HG02763 (cell line): ENCODE results near the gene SLC32A1.

Experiments
- ATAC-seq: cut with Tn5 transposase; IDR thresholded peaks from one replicate; pipeline ENCODE4 v1.9.1; 2021; ENCODE audit warnings: mild to moderate bottlenecking, moderate library complexity; ENCODE audit not compliant: unreplicated experiment

Gene SLC32A1

DNA sequence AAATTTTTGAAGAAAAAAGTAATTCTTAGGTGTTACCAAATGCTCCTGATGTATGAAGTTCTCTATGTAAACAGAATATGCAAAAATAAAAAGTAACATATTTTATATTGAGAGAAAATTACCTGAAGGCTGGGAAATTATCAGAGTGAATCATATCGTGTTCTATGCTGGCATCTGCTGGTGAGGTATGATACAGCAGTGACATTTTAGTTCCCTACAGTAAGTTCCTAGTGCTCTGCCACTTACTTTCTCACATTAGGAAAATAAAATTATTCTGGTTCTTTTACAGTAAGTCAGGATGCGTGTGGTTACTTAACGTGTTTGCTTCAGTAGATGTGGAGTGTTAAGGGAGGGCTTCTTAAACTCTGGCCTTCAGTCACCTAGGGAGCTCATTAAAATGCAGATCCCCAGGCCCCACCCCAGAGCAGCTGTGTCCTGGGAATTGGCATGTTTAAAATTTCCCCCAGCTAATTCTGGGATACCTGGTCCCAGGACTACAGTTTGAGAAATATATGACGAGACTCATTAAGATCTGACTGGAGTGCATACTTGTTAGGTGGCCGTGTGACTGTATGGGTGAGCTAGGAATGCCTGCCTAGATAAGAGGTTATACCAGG is 27.2 kb downstream of the SLC32A1 start:
- no peak for ATAC-seq

DNA sequence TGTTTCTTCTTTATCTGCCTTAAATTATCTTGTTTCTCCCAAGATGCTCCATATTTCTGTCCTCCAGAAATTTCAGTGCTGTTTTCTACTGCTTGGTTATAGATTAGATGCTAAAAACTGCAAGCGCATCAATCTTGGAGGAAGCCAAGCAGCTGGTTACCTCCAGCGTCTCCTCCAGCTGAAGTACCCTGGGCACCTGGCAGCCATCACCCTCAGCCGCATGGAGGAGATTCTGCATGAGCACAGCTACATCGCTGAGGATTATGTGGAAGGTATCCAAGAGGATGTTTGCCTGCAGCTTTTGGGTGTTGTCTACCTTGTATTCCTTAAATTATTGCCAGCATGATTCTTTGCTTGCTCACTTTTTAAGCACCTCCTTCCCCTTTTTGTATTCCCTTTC is 27.7 kb downstream of the SLC32A1 start:
- ATAC-seq, result no peak

DNA sequence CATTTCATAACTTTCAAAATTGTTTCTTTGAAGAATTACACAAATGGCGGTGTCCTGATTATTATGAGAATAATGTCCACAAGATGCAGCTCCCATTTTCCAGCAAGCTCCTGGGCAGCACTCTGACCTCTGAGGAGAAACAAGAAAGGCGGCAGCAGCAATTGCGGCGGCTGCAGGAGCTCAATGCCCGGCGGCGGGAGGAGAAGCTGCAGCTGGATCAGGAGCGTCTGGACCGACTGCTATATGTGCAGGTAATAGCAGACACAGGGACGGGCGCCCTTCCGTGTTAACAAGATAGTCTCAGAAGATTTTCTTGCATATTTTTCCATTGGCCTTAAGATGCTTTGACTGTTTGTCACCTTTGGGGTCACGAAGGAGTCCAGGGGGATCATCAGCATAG is 30.6 kb downstream of the SLC32A1 start:
- no peak for ATAC-seq

DNA sequence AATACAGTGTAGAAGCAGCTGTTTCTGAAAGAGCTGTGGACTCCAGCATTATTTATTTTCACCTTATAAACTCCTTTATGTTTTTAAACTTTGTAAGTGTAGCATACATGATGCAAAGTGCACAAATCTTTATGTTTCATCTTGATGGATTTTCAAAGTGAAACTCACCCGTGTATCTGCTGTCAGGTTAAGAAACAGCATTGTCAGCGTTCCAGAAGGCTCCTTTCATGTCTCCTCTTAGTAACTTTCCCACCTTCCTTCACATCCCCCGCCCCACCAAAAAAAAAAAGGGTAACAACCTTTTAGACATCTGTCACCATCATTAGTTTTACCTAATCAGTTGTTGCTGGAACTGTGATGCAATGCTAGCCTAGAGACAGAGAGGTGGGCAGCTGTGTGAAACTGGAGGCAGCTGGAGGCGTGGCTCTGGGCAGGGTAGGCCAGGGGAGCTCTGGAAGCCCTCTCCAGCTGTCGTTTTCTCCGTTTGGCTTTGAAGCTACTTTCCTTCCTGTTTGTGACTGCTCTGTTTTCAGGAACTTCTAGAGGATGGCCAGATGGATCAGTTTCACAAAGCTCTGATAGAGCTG is 31.1 kb downstream of the SLC32A1 start:
- no peak for ATAC-seq

DNA sequence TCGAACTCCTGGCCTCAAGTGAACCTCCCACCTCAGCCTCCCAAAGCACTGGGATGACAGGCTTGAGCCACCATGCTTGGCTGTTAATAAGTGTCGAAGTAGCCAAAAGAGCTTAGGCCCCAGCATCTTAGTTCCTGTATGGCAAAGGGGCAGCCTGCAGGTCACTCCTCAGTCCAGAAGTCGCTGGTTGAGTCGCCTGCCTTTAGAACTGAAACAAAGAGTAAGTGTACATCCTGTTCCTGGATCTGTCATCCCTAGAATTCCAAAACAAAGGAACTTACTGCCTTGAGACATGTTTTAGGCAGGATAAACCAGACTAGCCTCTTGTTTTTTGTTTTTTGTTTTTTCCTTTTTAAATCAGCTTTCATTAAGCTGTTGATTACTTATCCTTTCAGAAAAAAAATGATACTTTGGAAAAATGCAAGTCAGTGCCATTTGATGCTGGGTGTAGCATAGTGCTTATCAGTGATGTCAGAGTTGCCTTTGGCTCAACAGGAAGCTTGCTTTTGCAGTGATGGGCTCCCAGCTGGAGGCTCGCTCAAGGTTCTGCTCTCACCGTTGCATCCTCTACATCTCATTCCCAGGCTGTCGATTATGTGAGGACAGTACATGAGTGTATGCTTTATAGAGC is 33.0 kb downstream of the SLC32A1 start:
- ATAC-seq, result no peak

DNA sequence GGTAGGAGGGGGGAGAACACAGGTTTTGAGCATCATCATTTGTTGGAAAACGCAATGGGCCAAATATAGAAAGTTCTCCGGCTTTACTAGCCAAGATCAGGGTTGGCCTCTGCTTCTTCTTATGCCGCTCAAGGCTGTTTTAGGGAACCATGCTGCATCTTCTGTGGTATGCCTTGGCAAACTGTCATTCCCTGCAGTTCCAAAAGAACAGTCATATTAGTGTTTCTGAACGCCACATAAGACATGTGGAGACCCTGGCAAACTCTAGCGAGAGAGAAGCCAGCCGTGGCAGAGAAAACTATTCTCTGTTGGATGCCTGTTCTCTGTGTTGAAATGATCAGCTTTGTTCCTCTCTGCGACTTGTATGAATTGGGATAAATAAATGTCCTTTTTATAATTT is 34.8 kb downstream of the SLC32A1 start:
- ATAC-seq, result no peak

DNA sequence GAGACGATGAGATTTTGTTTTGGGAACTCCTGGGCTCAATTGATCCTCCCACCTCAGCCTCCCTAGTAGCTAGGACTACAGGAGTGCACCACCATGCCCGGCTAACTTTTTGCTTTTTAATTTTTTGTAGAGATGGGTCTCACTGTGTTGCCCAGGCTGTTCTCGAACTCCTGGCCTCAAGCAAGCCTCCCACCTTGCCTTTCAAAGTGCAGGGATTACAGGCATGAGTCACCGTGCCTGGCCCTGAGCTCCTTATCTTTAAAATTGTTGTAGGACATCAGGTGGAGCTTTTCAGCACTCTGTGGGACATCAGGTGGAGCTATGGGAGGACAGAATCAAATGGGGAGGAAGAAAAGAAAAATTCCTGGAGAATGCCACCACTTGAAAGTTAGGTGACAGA is 36.7 kb downstream of the SLC32A1 start:
- ATAC-seq, result no peak

DNA sequence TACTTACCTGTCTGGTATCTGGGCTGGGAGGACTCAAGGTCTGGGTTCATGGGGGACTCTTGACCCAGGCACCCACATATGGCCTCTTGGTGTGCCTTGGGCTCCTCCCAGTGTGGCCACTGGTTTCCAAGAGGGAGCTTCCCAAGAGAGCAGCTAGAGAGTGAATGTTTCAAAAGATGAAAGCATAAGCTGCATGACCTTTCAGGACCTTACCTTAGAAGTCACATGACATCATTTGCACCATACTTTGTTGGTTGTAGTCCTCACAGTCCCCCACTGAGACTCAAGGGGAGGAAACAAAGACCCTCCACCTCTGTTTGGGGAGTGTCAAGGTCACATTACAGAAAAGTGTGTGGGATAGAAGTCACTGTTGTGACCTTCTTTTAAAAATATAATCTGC is 37.9 kb downstream of the SLC32A1 start:
- no peak for ATAC-seq

DNA sequence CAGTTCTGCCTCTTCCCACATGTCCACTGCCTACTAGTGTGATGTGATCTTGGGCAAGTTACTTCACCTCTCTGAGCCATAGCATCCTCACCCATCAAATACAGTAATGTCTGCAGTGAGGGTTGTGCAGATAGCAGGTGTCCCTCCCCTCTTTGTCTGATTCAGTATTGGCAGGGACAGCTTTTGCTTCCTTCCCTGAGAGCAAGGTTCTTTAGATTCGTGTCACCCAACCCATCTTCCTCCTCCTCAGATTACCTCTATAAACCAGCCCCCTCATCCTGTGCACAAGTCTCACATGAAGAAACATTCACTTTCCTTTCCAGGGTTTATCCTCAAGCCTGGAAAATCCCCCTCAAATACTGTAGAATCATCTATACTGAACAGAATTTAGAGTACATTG is 39.3 kb downstream of the SLC32A1 start:
- ATAC-seq, result no peak

DNA sequence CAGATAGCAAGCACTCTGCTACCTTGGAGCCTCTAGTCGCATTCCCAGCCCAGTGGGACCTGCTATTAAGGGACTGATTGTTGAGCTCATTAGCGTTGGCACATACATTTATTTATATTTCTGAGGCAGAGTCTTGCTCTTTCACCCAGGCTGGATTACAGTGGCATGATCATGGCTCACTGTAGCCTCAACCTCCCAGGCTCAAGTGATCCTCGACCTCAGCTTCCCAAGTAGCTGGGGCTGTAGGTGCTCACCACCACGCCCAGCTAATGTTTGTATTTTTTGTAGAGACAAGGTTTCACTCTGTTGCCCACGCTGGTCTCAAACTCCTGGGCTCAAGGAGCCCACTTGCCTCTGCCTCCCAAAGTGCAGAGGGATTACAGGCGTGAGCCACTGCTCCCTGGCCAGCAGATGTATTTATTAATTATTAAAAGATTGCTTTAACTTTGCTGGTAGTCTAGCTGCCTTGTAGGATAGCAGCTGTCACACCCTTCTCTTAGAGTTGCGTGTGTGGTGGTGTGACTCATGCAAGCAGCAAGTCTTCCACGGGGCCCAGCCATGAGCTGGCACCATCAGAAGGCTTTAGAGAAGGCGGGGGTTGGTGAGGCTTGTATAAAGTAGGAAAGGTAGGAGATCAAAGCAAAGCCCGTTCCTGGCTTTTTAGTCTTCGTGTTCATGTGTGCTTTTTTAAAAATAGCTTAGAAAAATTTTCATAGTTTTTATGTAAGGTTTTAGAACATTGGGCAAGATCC is 40.5 kb downstream of the SLC32A1 start:
- ATAC-seq, result no peak

DNA sequence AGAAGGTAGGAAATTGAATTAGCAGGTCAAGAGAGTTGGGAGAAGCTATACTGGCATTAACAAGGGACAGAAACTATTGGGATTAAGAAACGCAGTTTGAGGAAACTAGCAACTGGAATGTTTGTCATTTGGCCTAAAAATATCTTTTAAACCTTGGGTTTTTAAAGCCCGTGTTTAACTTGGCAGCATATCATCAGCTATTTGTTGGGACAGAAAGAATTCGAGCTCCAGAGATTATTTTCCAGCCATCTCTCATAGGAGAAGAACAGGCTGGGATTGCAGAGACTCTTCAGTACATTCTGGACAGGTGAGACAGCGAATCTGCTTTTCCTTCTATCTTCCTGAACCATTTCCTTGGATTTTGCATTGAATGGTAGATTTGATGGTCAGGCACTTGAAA is 41.8 kb downstream of the SLC32A1 start:
- ATAC-seq, result no peak

DNA sequence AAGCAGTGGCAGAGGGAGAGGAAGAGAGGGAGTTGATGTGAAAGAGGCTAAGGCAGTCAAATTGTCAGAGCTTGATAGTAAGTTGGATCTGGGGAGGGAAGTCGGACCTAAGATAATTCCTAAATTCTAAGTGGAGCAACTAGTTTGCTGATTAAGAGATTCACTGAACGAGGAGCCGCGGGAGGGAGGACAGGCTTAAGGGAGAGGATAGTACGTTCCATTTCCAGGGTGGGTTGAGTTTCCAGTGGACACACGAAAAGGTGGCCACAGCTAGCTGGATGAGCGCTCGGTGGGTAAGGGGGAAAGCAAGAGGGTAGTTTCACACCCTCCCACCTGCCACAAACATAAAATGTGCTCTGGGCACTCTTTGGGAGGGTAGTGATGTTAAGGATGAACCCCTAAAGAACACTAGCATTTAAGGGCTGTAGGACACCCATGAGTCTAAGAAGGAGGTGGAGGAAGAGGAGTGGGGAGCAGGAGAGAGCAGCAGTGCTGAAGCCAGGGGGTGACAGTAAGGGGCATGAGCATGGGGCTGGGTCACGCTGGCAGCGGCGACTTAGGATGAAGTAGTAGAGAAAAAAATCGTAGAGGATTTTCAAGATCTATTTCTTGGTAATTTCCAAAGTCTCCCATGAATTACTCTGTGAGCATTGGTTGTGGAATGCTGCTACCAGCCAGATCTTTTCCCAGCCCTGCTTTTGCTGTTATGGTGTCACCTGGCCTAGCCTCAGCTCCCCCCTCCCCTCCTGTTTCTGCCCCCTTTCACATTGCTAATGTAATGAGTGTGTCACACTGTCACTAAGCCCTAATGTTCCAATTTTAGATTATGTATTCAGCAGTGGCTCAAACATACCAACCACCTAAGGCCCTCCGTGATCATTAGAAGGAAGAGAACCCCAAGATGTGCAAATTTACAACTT is 45.4 kb downstream of the SLC32A1 start:
- no peak for ATAC-seq

DNA sequence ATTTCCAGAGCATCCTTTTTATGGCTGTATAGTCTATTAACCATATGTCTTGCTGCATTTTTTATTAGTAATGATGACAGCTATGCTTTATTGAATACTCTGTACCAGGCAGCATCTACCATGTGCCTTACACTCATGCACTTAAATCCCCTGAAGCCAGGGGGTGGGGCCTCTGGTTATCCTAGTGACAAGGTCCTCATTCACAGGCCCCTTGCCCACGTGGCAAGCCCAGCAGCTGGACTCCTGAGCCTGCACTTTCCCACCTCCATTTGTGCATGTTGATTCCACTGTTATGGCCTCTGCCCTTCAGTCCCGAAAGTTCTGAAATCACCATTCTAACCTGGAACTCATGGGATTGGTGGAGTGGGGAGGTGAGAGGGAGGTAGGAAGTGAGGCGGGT is 46.3 kb downstream of the SLC32A1 start:
- no peak for ATAC-seq

DNA sequence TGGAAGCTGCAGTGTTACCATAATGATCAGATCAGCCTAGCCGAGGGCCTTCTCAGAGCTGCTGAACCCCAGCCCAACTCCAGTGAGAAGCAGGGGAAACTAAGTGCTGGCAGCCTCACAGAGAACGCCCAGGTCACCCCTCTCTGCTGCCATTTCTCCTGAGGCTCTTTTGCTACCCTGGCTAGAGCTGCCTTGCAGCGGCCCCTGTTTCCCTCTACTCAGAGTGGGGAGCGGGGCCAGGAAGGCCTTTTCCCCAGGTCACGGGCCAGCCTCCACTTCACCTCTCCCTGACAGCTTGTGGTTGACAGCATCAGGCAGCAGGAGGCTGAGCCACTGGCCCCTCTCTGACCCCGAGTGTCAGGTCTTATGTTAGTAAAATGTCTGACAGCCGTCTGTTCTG is 46.7 kb downstream of the SLC32A1 start:
- no peak for ATAC-seq

DNA sequence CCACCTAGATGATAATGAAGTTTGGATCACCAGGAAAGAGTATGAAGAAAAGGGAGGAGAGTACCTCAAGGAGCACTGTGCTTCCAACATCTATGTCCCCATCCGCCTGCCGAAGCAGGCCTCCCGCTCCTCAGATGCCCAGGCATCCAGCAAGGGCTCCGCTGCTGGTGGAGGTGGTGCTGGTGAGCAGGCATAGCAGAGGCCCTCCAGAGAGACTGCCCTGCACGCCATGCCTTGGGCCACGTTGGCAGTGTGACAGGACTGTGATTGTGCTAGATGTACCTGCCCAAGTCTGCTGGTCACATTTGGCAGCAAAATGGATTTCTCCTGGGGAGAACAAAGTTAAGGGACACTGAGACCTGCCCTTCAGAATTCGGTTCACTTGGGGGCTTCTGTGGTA is 47.3 kb downstream of the SLC32A1 start:
- ATAC-seq, result no peak

DNA sequence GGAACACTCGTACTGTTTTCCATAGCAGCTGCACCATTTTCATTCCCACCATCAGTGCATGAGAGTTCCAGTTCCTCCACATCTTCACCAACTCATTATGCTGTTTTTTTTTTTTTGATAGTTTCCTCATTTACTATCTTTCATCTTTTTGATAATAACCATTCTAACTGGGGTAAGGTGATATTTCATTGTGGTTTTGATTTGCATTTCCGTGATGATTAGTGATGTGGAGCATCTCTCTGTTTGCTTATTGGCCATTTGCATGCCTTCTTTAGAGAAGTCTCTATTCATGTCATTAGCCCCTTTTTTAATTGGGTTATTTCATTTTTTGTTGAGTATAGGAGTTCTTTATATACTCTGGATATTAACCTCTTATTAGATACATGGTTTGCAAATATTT is 49.9 kb downstream of the SLC32A1 start:
- no peak for ATAC-seq

DNA sequence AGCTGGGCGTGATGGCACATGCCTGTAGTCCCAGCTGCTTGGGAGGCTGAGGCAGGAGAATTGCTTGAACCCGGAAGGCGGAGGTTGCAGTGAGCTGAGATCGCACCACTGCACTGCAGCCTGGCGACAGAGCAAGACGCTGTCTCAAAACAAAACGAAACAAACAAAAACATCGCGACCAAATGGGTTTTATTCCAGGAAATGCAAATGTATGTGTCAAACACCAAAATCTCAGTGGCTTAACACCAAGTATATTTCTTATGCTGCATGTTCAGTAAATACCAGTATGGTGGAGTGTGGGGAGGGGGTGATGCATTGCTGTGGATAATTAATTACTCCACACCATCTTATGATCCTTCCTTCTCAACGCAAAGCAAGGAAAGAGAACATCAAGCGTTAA is 52.1 kb downstream of the SLC32A1 start:
- ATAC-seq, result no peak
